Thyroid gland (tissue), 4 donors: Measurements from ENCODE around the gene KRT78. TPM values are rescaled to one million over a fixed set of nuclear protein-coding genes. Genes with fewer than 3 reads are reported as not detected.

ENCODE experiments used
- DNase-seq, 2 donors: peaks; one replicate each; pipeline ENCODE4 v3.0.0-alpha.2; 2019
- H3K27ac ChIP-seq, 3 donors: fragments of 200-600 bp; sonication (generic); 1 replicate in 2 of 3; 2 replicates in 1 of 3; pipeline ENCODE4 v1.5.1; 2016 to 2019; ENCODE audit warnings: mild to moderate bottlenecking in 1 of 3, moderate library complexity in 1 of 3
- H3K27me3 ChIP-seq: fragments of 200-600 bp; sonication (generic); one replicate; pipeline ENCODE4 v1.5.1; 2019
- H3K36me3 ChIP-seq, 2 donors: fragments of 200-600 bp; sonication (generic); one replicate each; pipeline ENCODE4 v1.5.1; 2016 to 2019
- H3K4me1 ChIP-seq, 2 donors: fragments of 200-600 bp; sonication (generic); one replicate each; pipeline ENCODE4 v1.5.1; 2017 to 2019
- H3K4me3 ChIP-seq, 3 donors: fragments of 200-600 bp; sonication (generic); replicated peaks in 1 of 3; 1 replicate in 2 of 3; 2 replicates in 1 of 3; pipeline ENCODE4 v1.5.1; 2016; ENCODE audit warnings: mild to moderate bottlenecking in 1 of 3
- H3K9me3 ChIP-seq: fragments of 200-600 bp; sonication (generic); one replicate; pipeline ENCODE4 v1.5.1; 2017
- POLR2A ChIP-seq, 2 donors: fragments of 450-650 bp; IDR thresholded peaks; one replicate each; pipeline ENCODE4 v1.6.1; 2017; ENCODE audit warnings: antibody characterized with exemption in 2 of 2, mild to moderate bottlenecking in 2 of 2, moderate library complexity in 1 of 2
- WGBS, 2 donors: methylation state at CpG; one replicate each; pipeline ENCODE4 v1.1.5; 2017; 5-methylcytosine and 5-hydroxymethylcytosine counted together
- intact Hi-C: fragments of 100-400 bp; cut with DNase I; formaldehyde crosslinking; loops from one replicate; pipeline ENCODE4 v1.15.1; 2023
- total RNA-seq, 4 donors: library from RNA; depleted of rRNA; stranded (reverse); fragments of >200 nt; gene quantifications; one replicate each; pipeline ENCODE4 v1.2.3, GENCODE V29; 2016
- TF ChIP-seq, protein P1 (sequence below), 6 experiments: fragments of 200-600 bp in 3 of 6; fragments of 450-650 bp in 3 of 6; sonication (generic) in 3 of 6; IDR thresholded peaks; one replicate each; pipeline ENCODE4 v1.5.1; 2016 to 2019; ENCODE audit warnings: antibody characterized with exemption in 6 of 6, mild to moderate bottlenecking in 2 of 6, inconsistent platforms in 1 of 6, moderate library complexity in 1 of 6

KRT78 gene
- total RNA-seq, 4 donors from 2014 or later, result 0.40 TPM; not detected in 3

DNA sequence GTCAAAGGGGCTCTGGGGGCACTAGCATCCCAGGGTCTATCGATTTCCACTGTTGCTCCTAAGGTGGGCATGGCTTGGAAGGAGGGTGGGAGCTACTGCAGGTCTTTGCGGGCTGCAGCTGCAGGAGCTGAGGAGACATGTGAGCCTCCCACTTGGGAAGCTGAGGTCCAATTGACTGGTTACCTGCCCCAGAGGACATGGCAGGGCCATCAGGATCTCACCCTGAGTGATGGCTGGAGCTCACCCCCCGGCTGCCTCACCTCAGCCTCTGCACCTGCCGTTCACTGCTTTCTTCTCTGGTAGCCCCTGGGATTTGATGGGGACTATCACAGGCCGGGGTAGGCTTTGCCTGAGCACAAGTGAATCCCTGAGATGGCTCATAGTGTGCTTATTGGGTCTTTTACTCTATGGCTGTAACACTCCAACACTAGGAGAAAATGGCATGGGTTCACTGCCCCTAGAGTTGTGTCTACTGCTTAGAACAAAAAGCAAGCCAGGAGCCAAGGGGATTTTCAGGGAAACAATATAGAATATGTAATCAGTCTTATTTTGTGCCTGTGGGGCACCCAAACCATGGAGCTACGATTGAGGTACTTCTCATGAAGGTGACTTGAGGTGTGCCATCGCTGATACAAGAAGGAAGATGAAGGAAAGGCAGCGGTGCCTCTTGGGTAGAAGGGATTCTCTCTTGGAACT lies 31.6 kb downstream of the KRT78 start:
- no peaks in the 10 kb centered on the region for H3K27me3 ChIP-seq
- no peak overlapping the region for H3K4me3 ChIP-seq
- no peaks in the 10 kb centered on the region for H3K9me3 ChIP-seq
- no peak overlapping the region for H3K27ac ChIP-seq
- peaks cover 3 to 8% of the 10 kb centered on the region in 2 donors for H3K4me1 ChIP-seq
- no peaks in the 10 kb centered on the region for H3K36me3 ChIP-seq
- intact Hi-C loops, result no loop called here
- TF ChIP-seq POLR2A (IDR thresholded peaks at IDR 0.05), result no peak
- TF ChIP-seq, protein P1, sequence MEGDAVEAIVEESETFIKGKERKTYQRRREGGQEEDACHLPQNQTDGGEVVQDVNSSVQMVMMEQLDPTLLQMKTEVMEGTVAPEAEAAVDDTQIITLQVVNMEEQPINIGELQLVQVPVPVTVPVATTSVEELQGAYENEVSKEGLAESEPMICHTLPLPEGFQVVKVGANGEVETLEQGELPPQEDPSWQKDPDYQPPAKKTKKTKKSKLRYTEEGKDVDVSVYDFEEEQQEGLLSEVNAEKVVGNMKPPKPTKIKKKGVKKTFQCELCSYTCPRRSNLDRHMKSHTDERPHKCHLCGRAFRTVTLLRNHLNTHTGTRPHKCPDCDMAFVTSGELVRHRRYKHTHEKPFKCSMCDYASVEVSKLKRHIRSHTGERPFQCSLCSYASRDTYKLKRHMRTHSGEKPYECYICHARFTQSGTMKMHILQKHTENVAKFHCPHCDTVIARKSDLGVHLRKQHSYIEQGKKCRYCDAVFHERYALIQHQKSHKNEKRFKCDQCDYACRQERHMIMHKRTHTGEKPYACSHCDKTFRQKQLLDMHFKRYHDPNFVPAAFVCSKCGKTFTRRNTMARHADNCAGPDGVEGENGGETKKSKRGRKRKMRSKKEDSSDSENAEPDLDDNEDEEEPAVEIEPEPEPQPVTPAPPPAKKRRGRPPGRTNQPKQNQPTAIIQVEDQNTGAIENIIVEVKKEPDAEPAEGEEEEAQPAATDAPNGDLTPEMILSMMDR (IDR thresholded peaks at IDR 0.05), result no peak
- DNase-seq, result no peak
- WGBS, 2 donors, result 90 to 95% methylated on average over 8 of the region's 8 CpGs

DNA sequence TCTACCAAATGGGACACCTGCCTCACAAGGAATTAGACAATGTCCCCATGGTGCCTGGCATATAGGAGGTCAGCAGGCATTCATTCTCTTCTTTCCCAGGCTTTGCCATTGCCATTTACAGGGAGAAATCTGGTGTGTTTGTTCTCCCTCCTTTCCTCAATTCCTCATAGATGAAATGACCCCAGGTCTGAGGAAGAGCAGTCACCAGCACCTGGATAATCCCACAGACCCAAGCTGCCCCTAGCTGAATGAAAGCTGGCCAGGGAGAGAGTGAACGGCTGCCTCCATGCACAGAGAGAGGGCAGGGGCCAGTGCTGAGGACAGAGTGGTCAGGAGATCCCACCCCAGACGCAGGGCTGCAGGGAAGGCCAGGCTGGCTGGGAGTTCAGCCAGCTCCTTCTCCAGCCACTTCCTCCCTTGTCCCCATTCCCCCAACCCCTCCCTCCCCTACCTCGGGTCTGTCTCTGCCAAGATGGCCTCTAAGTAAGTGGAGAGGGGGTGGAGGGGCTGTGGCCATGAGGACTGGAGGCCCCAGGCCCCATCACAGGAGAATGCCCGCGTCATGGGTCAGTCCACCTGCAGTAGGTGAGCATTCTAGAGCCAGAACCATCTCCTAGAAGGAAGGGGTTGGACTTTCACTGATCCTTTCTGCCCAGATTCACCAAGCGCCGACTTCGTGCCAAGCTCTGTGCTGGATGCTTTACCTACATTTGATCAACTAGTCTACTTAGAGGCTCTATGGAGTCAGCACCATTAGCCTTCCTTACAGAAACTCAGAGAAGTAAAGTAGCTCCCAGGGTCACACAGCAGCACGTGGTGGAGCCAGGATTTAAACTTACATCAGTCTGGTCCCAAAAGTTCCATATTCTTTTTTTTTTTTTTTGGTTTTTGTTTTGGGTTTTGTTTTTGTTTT lies 32.9 kb downstream of the KRT78 start:
- TF ChIP-seq, protein P1 (IDR thresholded peaks at IDR 0.05), result no peak
- no peak for TF ChIP-seq POLR2A (IDR thresholded peaks at IDR 0.05)
- H3K4me3 ChIP-seq, result no peak overlapping the region
- 63 to 67% methylated on average over 9 of the region's 9 CpGs for WGBS, 2 donors
- no peaks in the 10 kb centered on the region for H3K9me3 ChIP-seq
- intact Hi-C loops, result no loop called here
- no peak for DNase-seq
- no peaks in the 10 kb centered on the region for H3K36me3 ChIP-seq
- H3K4me1 ChIP-seq, result peaks cover 3 to 8% of the 10 kb centered on the region in 2 donors
- no peaks in the 10 kb centered on the region for H3K27me3 ChIP-seq
- H3K27ac ChIP-seq, result no peak overlapping the region

DNA sequence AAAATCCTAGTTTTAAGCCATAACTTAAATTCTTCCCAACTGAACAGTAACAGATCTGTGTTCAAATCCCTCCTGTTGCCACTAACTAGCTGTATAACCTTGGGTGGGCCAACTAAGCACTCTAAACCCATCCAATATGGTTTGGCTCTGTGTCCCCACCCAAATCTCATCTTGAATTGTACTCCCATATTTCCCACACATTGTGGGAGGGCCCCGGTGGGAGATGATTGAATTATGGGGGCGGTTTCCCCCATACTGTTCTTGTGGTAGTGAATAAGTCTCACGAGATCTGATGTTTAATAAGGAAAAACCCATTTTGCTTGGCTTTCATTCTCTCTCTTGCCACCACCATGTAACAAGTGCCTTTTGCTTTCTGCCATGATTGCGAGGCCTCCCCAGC lies 33.6 kb downstream of the KRT78 start:
- DNase-seq, result no peak

DNA sequence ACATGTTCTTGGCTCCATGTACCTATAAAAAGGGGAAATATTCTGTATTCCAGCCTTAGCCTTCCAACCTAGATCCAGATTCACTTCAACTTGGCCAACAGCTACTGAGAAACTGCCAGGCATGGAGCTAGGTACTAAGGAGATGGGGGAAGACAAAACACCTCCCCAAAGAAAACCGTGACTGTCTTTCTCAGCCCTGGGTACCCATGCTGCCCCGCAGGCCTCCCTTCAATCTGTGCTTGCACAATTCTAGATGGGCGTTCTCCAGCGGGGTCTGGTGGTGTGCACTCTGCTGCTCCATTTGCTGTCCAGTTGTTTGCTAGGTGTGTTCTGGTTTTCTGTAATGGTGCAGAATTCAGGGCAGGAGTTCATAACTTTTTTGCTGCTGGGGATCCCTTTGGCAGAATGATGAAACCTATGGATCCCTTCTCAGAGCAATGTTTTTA lies 34.1 kb downstream of the KRT78 start:
- DNase-seq, result no peak
- no peaks in the 10 kb centered on the region for H3K36me3 ChIP-seq
- H3K9me3 ChIP-seq, result no peaks in the 10 kb centered on the region
- no peak overlapping the region for H3K27ac ChIP-seq
- H3K4me3 ChIP-seq, result no peak overlapping the region
- intact Hi-C loops, result no loop called here
- WGBS, 2 donors, result 81 to 82% methylated on average over 4 of the region's 4 CpGs
- peaks cover 3 to 8% of the 10 kb centered on the region in 2 donors for H3K4me1 ChIP-seq
- no peaks in the 10 kb centered on the region for H3K27me3 ChIP-seq
- TF ChIP-seq POLR2A (IDR thresholded peaks at IDR 0.05), result no peak
- TF ChIP-seq, protein P1 (IDR thresholded peaks at IDR 0.05), result no peak

More for the DNA sequence above, 33.6 kb downstream of the KRT78 start:
- Histone ChIP-seq H3K27me3 (no peaks in the 10 kb centered on the region), H3K4me1 (peaks cover 3 to 8% of the 10 kb centered on the region in 2 donors), H3K27ac (no peak overlapping the region), H3K4me3 (no peak overlapping the region), H3K36me3 (no peaks in the 10 kb centered on the region), H3K9me3 (no peaks in the 10 kb centered on the region)
- intact Hi-C loops, result no loop called here
- 83 to 92% methylated on average over 4 of the region's 4 CpGs for WGBS, 2 donors
- no peak for TF ChIP-seq POLR2A (IDR thresholded peaks at IDR 0.05)
- TF ChIP-seq, protein P1 (IDR thresholded peaks at IDR 0.05), result no peak
